Daoy (cell line): Measurements from ENCODE around the gene AGMO. TPM values are rescaled to one million over a fixed set of nuclear protein-coding genes. Genes with fewer than 3 reads are reported as not detected.

Experiments used
- DNase-seq: peaks from one replicate; pipeline ENCODE4 v3.0.0-alpha.2; 2015; ENCODE audit warnings: low read depth
- total RNA-seq: library from RNA; depleted of rRNA; stranded (reverse); fragments of >200 nt; shearing (Covaris generic); gene quantifications from 2 replicates; pipeline ENCODE4 v1.2.3, GENCODE V29; 2014

Gene AGMO
- total RNA-seq, 1 experiment from 2014 or later, result 0.06 TPM

DNA sequence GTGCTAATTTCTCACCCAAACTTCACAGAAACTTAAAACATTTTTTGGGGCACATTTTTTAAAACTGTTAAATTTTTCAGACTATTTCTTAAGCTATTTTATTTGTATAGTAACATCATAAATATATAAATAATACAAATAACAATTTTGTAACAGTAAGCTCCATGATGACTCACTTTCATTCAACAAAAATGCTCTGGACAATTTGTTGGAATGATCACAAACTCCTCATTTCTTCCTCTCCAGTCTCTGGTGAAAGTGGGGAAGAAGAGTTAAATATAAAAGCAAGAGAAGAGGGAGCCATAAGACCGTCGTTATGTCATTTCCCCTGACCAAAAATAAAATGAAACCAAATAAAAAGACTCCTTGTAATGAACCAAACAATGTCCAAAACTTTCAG is 162.4 kb downstream of the AGMO start:
- no peak for DNase-seq

GRCh38 chr7:15397922-15398760 is 163.7 kb downstream of the AGMO start:
- peak; percentile 14 for DNase-seq

DNA sequence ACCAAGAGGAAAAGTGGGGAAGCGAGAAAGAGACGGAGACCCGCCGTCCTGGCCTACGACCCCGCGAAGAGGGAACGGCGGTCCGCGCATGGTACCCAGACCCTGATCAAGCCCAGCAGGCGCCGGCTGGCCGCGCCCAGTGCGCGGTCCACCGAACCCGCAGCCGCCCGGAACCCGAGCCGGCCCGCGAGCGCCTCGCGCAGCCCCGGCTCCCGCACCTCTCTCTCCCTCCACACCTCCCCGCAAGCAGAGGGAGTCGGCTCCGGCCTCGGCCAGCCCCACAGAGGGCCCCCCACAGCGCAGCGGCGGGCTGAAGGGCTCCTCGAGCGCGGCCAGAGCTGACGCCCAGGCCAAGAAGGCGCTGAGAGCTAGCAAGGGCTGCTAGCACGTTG is 164.7 kb downstream of the AGMO start:
- DNase-seq, result no peak

DNA sequence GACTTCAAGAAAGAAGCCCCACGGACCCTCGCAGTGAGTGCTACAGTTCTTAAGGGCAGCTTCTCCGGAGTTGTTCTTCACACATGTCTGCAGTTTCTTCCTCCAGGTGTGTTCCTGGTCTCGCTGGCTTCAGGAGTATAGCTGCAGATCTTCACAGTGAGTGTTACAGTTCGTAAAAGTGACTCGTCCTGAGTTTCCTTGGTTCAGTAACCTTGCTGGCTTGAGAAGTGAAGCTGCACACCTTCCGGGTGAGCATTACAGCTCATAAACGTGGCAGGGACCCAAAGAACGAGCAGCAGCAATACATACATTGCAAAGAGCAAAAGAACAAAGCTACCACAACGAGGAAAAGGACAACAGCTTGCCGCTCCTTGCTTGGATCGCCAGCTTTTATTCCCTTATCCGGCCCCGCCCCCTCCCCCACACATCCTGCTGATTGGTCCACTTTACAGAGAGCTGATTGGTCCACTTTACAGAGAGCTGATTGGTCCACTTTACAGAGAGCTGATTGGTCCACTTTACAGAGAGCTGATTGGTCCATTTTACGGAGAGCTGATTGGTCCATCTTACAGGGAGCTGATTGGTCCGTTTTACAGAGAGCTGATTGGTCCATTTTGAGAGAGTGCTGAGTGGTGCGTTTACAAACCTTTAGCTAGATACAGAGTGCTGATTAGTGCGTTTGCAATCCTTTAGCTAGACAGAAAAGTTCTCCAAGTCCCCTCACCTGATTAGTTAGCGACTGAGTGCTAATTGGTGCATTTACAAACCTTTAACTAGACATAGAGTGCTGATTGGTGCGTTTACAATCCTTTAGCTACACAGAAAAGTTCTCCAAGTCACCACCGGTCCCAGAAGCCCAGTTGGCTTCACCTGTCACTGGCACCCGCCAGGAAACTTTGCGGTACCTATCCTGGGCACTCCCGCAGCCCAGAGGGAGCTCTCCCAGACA is 165.3 kb downstream of the AGMO start:
- DNase-seq, result no peak

- no peak for DNase-seq
These were observed 172.7 kb downstream of the AGMO start for GRCh38 chr7:15389073-15389472.

DNA sequence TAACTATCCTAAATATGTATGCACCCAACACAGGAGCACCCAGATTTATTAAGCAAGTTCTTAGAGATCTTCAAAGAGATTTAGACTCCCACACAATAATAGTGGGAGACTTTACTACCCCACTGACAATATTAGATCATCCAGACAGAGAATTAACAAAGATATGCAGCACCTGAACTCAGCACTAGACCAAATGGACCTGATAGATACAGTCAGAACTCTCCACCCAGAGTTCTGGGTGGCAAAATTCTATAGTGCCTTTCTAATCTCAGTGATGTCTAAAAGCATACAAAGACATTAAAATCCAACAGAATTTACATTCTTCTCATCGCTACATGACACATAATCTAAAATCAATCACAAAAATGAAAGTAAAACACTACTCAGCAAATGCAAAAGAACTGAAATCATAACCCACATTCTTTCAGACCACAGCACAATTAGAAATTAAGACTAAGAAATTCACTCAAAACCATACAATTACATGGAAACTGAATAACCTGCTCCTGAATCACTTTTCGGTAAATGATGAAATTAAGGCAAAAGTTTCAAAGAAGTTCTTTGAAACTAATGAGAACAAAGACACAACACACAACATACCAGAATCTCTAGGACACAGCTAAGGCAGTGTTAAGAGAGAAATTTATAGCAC is 183.2 kb downstream of the AGMO start:
- no peak for DNase-seq

DNA sequence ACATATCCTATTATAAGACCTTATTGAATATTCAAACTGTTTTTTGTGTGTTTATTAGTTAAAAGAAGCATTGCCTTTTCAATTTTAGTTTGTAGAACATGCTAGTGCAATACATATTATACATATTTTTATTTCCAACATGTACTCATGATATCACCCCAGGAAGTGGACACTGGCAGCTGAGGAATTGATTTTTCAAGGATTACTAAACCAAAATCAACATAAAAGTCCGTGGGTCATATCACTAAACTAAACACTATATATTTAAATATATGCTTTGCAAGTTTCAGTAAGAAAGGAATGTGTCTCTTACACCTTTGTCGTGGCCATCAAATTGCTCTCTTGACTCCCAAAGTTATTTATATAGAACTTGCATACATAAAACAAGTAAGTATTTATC is 185.2 kb downstream of the AGMO start:
- no peak for DNase-seq

DNA sequence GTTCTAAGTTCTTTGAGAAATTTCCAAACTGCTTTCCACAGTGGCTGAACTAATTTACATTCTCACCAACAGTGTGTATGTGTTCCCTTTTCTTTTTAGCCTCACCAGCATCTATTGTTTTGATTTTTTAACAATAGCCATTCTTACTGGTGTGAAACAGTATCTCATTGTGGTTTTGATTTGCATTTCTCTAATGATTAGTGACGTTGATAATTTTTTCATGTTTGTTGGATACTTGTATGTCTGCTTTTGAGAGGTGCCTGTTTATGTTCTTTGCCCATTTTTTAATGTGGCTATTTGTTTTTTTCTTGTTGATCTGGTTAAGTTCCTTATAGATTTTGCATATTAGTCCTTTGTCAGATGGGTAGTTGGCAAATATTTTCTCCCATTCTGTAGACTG is 191.4 kb downstream of the AGMO start:
- DNase-seq, result no peak

- DNase-seq, result no peak
These were observed 193.2 kb downstream of the AGMO start for GRCh38 chr7:15368653-15369052.

DNA sequence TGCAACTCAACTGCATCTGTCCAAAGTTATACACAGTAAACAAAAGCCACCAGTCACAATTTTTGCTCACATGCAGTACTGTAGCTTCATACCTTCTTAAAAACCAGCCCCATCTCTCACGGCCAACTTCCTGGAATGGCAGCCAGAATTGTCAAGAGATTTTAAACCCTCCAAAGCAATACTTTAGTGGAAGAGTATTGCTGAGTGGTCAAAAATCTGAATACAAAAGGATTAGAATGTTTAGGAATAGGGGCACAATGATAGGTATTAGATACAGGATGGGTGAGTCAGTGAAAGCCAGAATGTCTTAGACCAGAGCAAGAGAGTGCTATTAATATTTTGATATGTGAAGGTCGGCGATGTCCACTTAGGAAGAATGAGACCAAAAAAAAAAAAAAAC is 193.9 kb downstream of the AGMO start:
- no peak for DNase-seq

DNA sequence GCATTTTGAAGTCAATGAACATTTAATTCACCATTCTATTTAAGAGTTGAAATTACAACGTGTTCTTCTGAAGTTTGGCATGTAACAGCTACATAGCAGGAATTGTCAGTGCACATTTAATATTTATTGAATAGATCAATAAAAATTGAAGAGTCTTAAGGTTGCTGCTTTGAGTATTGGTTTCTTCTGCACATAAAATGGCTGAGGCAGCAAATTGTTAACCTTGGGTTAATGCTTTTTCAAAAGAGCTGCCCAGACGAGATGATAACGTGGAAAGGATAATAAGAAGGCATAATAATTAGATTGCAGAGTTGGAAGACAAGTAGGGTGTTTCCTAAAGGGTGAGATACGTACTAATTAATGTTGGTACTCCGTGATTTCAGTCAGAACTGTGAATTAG is 203.7 kb downstream of the AGMO start:
- DNase-seq, result no peak

- peak; percentile 9 for DNase-seq
These were observed 209.2 kb downstream of the AGMO start for GRCh38 chr7:15352421-15353206.

- DNase-seq, result no peak
These were observed 216.6 kb downstream of the AGMO start for GRCh38 chr7:15345216-15345615.

GRCh38 chr7:15341817-15342216 is 220.0 kb downstream of the AGMO start:
- no peak for DNase-seq

- DNase-seq, result no peak
These were observed 225.7 kb downstream of the AGMO start for GRCh38 chr7:15336146-15336545.

- no peak for DNase-seq
These were observed 226.4 kb downstream of the AGMO start for GRCh38 chr7:15335390-15335789.

GRCh38 chr7:15334536-15335263 is 227.1 kb downstream of the AGMO start:
- no peak for DNase-seq

- DNase-seq, result no peak
These were observed 228.9 kb downstream of the AGMO start for GRCh38 chr7:15332956-15333355.

DNA sequence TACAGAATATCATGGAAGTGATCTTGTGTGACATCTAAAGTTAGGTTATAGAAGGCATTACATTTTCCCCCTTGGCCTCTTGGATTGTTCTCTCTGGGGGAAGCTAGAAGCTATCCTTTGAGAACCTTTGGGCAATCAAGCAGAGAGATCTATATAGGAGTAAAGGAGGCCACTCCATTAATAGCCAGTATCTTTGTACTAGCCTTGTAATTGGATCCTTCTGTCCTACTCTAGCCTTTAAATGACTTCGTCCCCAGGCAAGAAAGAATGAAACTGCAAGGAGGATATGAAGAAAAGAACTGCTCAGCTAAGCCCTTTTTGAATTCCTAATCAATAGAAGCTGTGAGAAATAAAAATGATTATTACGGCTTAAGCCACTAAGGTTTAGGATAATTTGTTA is 230.9 kb downstream of the AGMO start:
- DNase-seq, result no peak

DNA sequence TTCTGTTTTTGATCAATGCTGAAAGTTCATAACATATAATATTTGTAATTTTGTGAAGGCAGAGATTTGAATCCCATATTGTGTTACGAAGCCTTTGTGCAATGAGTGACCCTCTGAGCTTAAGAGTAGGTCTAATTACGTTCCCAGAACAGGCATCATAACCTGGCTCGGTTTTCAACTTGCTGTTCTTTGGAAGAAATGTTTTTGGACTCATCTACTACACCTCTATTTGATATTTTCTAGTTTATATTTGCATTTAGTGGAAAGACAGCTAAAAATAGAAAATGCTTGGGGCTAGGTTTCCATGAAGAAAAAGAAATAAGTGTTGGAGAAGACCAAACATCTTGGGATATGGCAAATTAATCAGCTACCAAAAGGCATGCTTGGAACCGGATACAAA is 234.8 kb downstream of the AGMO start:
- DNase-seq, result no peak
